Prostate gland (tissue), 2 donors: ENCODE measurements around the gene SPTBN4.

Source experiments
- CTCF ChIP-seq, 4 experiments: fragments of 200-600 bp in 2 of 4; fragments of 450-650 bp in 2 of 4; sonication (generic) in 2 of 4; IDR thresholded peaks; 1 replicate in 3 of 4; 2 replicates in 1 of 4; pipeline ENCODE4 v1.5.1; 2016 to 2019; ENCODE audit warnings: antibody characterized with exemption in 4 of 4, mild to moderate bottlenecking in 2 of 4, moderate library complexity in 2 of 4
- POLR2A ChIP-seq: fragments of 450-650 bp; IDR thresholded peaks from one replicate; pipeline ENCODE4 v1.6.1; 2016; ENCODE audit warnings: antibody characterized with exemption, mild to moderate bottlenecking
- POLR2AphosphoS5 ChIP-seq: sonication (generic); formaldehyde crosslinking; IDR thresholded peaks from one replicate; pipeline ENCODE4 v1.6.1; 2017; ENCODE audit warnings: antibody characterized with exemption

- TF ChIP-seq CTCF (IDR thresholded peaks at IDR 0.05) (no peak), POLR2A (no peak), POLR2AphosphoS5 (no peak)
Measured at GRCh38 chr19:40552848-40553247, 86.0 kb downstream of the SPTBN4 start.
